ENCODE results near the gene FAM170B.

The FAM170B gene

GRCh38 chr10:49094646-49095045, 39.2 kb downstream of the FAM170B start:
- no peak for TF ChIP-seq CTCF (IDR thresholded peaks at IDR 0.05; ENCODE audit: low read length)
- TF ChIP-seq EZH2 (IDR thresholded peaks at IDR 0.05; ENCODE audit: borderline replicate concordance, low read length), result no peak
- H3K79me2 ChIP-seq (ENCODE audit: insufficient read depth, low read length), result no peaks in the 10 kb centered on the region
- no peaks in the 10 kb centered on the region; the same call in 1 of the 2 replicates for H3K27me3 ChIP-seq (ENCODE audit: insufficient read depth, low read length)
- no peak overlapping the region for H3K4me3 ChIP-seq (ENCODE audit: low read depth, low read length, poor library complexity, severe bottlenecking)
- H3K4me1 ChIP-seq (ENCODE audit: insufficient read depth, low read length, severe bottlenecking), result no peaks in the 10 kb centered on the region
- H3K9me2 ChIP-seq (ENCODE audit: low read depth, low read length), result no peaks in the 10 kb centered on the region
- H3K27ac ChIP-seq (ENCODE audit: low read depth, low read length, poor library complexity, severe bottlenecking), result no peak overlapping the region
- no peak overlapping the region for H3K4me2 ChIP-seq (ENCODE audit: low read length)
- H3K36me3 ChIP-seq (ENCODE audit: insufficient read depth, low read length), result no peaks in the 10 kb centered on the region
- no peak overlapping the region for H3K9ac ChIP-seq (ENCODE audit: low read length)
- no peak overlapping the region for H2AFZ ChIP-seq (ENCODE audit: low read length)
- no peaks in the 10 kb centered on the region for H3F3A ChIP-seq (ENCODE audit: insufficient read depth, low read length)
- no peaks in the 10 kb centered on the region for H3K9me3 ChIP-seq (ENCODE audit: low read length)
- no peaks in the 10 kb centered on the region for H4K20me1 ChIP-seq (ENCODE audit: insufficient read depth, low read length)

GRCh38 chr10:49093922-49094321, 39.9 kb downstream of the FAM170B start:
- Histone ChIP-seq H3K36me3 (ENCODE audit: insufficient read depth, low read length) (no peaks in the 10 kb centered on the region), H3K27me3 (ENCODE audit: insufficient read depth, low read length) (no peaks in the 10 kb centered on the region), H2AFZ (ENCODE audit: low read length) (no peak overlapping the region), H3K4me1 (ENCODE audit: insufficient read depth, low read length, severe bottlenecking) (no peaks in the 10 kb centered on the region), H3K4me3 (ENCODE audit: low read depth, low read length, poor library complexity, severe bottlenecking) (no peak overlapping the region), H3K9me2 (ENCODE audit: low read depth, low read length) (no peaks in the 10 kb centered on the region), H3K4me2 (ENCODE audit: low read length) (no peak overlapping the region), H3K79me2 (ENCODE audit: insufficient read depth, low read length) (no peaks in the 10 kb centered on the region), H3K9me3 (ENCODE audit: low read length) (no peaks in the 10 kb centered on the region), H3F3A (ENCODE audit: insufficient read depth, low read length) (no peaks in the 10 kb centered on the region), H4K20me1 (ENCODE audit: insufficient read depth, low read length) (no peaks in the 10 kb centered on the region), H3K9ac (ENCODE audit: low read length) (no peak overlapping the region), H3K27ac (ENCODE audit: low read depth, low read length, poor library complexity, severe bottlenecking) (no peak overlapping the region)
- TF ChIP-seq EZH2 (IDR thresholded peaks at IDR 0.05; ENCODE audit: borderline replicate concordance, low read length) (no peak), CTCF (IDR thresholded peaks at IDR 0.05; ENCODE audit: low read length) (no peak)

- H3K27me3 ChIP-seq (ENCODE audit: insufficient read depth, low read length), result no peaks in the 10 kb centered on the region
- no peak overlapping the region for H2AFZ ChIP-seq (ENCODE audit: low read length)
- H3F3A ChIP-seq (ENCODE audit: insufficient read depth, low read length), result no peaks in the 10 kb centered on the region
- H4K20me1 ChIP-seq (ENCODE audit: insufficient read depth, low read length), result no peaks in the 10 kb centered on the region
- H3K36me3 ChIP-seq (ENCODE audit: insufficient read depth, low read length), result no peaks in the 10 kb centered on the region
- no peak overlapping the region for H3K4me3 ChIP-seq (ENCODE audit: low read depth, low read length, poor library complexity, severe bottlenecking)
- H3K4me1 ChIP-seq (ENCODE audit: insufficient read depth, low read length, severe bottlenecking), result no peaks in the 10 kb centered on the region
- H3K79me2 ChIP-seq (ENCODE audit: insufficient read depth, low read length), result no peaks in the 10 kb centered on the region
- TF ChIP-seq EZH2 (IDR thresholded peaks at IDR 0.05; ENCODE audit: borderline replicate concordance, low read length), result no peak
- no peak overlapping the region for H3K27ac ChIP-seq (ENCODE audit: low read depth, low read length, poor library complexity, severe bottlenecking)
- H3K9ac ChIP-seq (ENCODE audit: low read length), result no peak overlapping the region
- H3K4me2 ChIP-seq (ENCODE audit: low read length), result no peak overlapping the region
- H3K9me2 ChIP-seq (ENCODE audit: low read depth, low read length), result no peaks in the 10 kb centered on the region
- no peaks in the 10 kb centered on the region for H3K9me3 ChIP-seq (ENCODE audit: low read length)
Observed at GRCh38 chr10:49092477-49092876, 41.3 kb downstream of the FAM170B start.

- Histone ChIP-seq H3K79me2 (ENCODE audit: insufficient read depth, low read length) (no peaks in the 10 kb centered on the region), H3K4me1 (ENCODE audit: insufficient read depth, low read length, severe bottlenecking) (no peaks in the 10 kb centered on the region), H2AFZ (ENCODE audit: low read length) (no peak overlapping the region), H3K9me3 (ENCODE audit: low read length) (peaks cover 3% of the 10 kb centered on the region; the same call in 1 of the 2 replicates), H3K9me2 (ENCODE audit: low read depth, low read length) (no peaks in the 10 kb centered on the region), H3K27me3 (ENCODE audit: insufficient read depth, low read length) (no peaks in the 10 kb centered on the region; the same call in 1 of the 2 replicates), H3K9ac (ENCODE audit: low read length) (no peak overlapping the region), H3K4me3 (ENCODE audit: low read depth, low read length, poor library complexity, severe bottlenecking) (no peak overlapping the region), H3F3A (ENCODE audit: insufficient read depth, low read length) (no peaks in the 10 kb centered on the region), H4K20me1 (ENCODE audit: insufficient read depth, low read length) (no peaks in the 10 kb centered on the region), H3K4me2 (ENCODE audit: low read length) (no peak overlapping the region), H3K36me3 (ENCODE audit: insufficient read depth, low read length) (no peaks in the 10 kb centered on the region), H3K27ac (ENCODE audit: low read depth, low read length, poor library complexity, severe bottlenecking) (no peak overlapping the region)
- TF ChIP-seq CTCF (IDR thresholded peaks at IDR 0.05; ENCODE audit: low read length), result no peak
- TF ChIP-seq EZH2 (IDR thresholded peaks at IDR 0.05; ENCODE audit: borderline replicate concordance, low read length), result no peak
Observed at GRCh38 chr10:49091450-49092210, 42.2 kb downstream of the FAM170B start.

Measured in OCI-LY1 (cell line).